Gastroesophageal sphincter (tissue), 3 donors: ENCODE data around the gene G6PD.
"Not testable (repeated sequence)": the region's sequence is repeated elsewhere in the genome, so short reads cannot be mapped to it uniquely, and the experiment has no call there.

Experiments
- EP300 ChIP-seq: sonication (generic); formaldehyde crosslinking; IDR thresholded peaks from one replicate; pipeline ENCODE4 v1.6.1; 2017; ENCODE audit warnings: antibody characterized with exemption, mild to moderate bottlenecking
- POLR2A ChIP-seq, 2 donors: fragments of 450-650 bp; IDR thresholded peaks; one replicate each; pipeline ENCODE4 v1.6.1; 2017; ENCODE audit warnings: antibody characterized with exemption in 2 of 2, mild to moderate bottlenecking in 2 of 2, moderate library complexity in 1 of 2
- POLR2AphosphoS5 ChIP-seq: sonication (generic); formaldehyde crosslinking; IDR thresholded peaks from one replicate; pipeline ENCODE4 v1.6.1; 2017; ENCODE audit warnings: antibody characterized with exemption
- TF ChIP-seq, protein P1 (sequence below), 4 experiments: fragments of 200-600 bp in 2 of 4; fragments of 450-650 bp in 2 of 4; sonication (generic) in 1 of 4; IDR thresholded peaks; one replicate each; pipeline ENCODE4 v1.5.1; 2017 to 2019; ENCODE audit warnings: antibody characterized with exemption in 4 of 4, mild to moderate bottlenecking in 2 of 4, moderate library complexity in 2 of 4

DNA sequence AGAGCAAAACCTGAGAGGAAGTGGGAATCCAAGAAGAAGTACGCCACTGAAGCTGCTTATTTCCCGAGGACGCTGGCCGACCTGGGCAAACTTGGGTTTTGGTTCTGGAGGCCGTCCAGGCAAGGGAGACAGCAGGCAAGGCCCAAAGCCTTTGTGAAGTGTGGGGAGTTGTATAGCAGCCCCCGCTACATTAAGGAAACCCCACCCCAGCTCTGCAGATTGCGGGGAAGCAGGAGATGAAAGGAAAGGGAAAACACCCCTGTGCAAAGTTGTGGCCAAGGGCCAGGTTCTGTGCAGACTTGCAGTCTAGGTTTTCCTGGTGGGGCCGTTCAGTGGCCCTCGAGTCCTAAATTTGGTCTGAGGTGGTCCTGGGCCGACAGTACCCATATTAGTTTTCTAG lies 26.4 kb upstream of the G6PD start:
- TF ChIP-seq EP300; POLR2AphosphoS5; POLR2A (IDR thresholded peaks at IDR 0.05): not testable (repeated sequence)
- TF ChIP-seq, protein P1, sequence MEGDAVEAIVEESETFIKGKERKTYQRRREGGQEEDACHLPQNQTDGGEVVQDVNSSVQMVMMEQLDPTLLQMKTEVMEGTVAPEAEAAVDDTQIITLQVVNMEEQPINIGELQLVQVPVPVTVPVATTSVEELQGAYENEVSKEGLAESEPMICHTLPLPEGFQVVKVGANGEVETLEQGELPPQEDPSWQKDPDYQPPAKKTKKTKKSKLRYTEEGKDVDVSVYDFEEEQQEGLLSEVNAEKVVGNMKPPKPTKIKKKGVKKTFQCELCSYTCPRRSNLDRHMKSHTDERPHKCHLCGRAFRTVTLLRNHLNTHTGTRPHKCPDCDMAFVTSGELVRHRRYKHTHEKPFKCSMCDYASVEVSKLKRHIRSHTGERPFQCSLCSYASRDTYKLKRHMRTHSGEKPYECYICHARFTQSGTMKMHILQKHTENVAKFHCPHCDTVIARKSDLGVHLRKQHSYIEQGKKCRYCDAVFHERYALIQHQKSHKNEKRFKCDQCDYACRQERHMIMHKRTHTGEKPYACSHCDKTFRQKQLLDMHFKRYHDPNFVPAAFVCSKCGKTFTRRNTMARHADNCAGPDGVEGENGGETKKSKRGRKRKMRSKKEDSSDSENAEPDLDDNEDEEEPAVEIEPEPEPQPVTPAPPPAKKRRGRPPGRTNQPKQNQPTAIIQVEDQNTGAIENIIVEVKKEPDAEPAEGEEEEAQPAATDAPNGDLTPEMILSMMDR (IDR thresholded peaks at IDR 0.05), result not testable (repeated sequence)
